A673 (cell line): ENCODE results near the gene HECW1.

ENCODE experiments used
- EZH2 ChIP-seq: fragments of 200-600 bp; sonication (generic); IDR thresholded peaks from 2 replicates; pipeline ENCODE4 v1.6.1; 2017; ENCODE audit warnings: borderline replicate concordance, low read depth, mild to moderate bottlenecking, mixed read lengths, antibody characterized with exemption, low read length; ENCODE audit not compliant: poor library complexity, severe bottlenecking
- TF ChIP-seq, protein P1 (sequence below): fragments of 300-800, 200-600 bp; sonication (generic); conservative IDR thresholded peaks from 2 replicates; pipeline ENCODE4 v1.5.1; 2017; ENCODE audit warnings: low read depth, mild to moderate bottlenecking, antibody characterized with exemption, low read length, moderate library complexity, mixed read lengths

DNA sequence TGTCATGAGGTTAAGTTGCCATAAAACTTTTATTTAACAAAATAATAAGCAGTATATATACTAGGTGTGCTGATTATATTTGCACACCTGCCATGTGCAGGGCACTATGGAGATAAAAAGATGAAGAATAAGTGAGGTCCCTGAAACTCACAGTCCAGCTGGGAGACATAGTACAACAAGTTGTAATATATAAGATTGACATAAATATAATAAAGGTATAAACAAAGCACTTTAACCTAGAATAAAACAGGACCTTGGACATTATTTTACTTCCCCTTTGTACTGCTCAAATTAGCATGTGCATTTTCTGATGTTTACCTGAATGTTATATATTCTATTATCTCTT lies 476.7 kb downstream of the HECW1 start:
- TF ChIP-seq, protein P1, sequence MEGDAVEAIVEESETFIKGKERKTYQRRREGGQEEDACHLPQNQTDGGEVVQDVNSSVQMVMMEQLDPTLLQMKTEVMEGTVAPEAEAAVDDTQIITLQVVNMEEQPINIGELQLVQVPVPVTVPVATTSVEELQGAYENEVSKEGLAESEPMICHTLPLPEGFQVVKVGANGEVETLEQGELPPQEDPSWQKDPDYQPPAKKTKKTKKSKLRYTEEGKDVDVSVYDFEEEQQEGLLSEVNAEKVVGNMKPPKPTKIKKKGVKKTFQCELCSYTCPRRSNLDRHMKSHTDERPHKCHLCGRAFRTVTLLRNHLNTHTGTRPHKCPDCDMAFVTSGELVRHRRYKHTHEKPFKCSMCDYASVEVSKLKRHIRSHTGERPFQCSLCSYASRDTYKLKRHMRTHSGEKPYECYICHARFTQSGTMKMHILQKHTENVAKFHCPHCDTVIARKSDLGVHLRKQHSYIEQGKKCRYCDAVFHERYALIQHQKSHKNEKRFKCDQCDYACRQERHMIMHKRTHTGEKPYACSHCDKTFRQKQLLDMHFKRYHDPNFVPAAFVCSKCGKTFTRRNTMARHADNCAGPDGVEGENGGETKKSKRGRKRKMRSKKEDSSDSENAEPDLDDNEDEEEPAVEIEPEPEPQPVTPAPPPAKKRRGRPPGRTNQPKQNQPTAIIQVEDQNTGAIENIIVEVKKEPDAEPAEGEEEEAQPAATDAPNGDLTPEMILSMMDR = no peak
- no peak for TF ChIP-seq EZH2
